Osteocyte (in vitro differentiated cells): ENCODE measurements around the gene PCP4L1. TPM values are rescaled to one million over a fixed set of nuclear protein-coding genes. Genes with fewer than 3 reads are reported as not detected.

ENCODE experiments used
- DNase-seq: peaks from one replicate; pipeline ENCODE4 v3.0.0; 2021; ENCODE audit warnings: mixed read lengths; ENCODE audit not compliant: unreplicated experiment; ENCODE audit errors: extremely low spot score
- H3K27ac Mint-ChIP-seq: one replicate; pipeline ENCODE4 v1.8.0; 2021; ENCODE audit warnings: mild to moderate bottlenecking, mixed read lengths; ENCODE audit not compliant: unreplicated experiment
- H3K27me3 Mint-ChIP-seq: one replicate; pipeline ENCODE4 v1.8.0; 2021; ENCODE audit warnings: mixed read lengths; ENCODE audit not compliant: unreplicated experiment
- H3K36me3 Mint-ChIP-seq: one replicate; pipeline ENCODE4 v1.8.0; 2021; ENCODE audit warnings: mixed read lengths; ENCODE audit not compliant: unreplicated experiment
- H3K4me1 Mint-ChIP-seq: one replicate; pipeline ENCODE4 v1.8.0; 2021; ENCODE audit warnings: mixed read lengths; ENCODE audit not compliant: unreplicated experiment
- H3K4me3 Mint-ChIP-seq: one replicate; pipeline ENCODE4 v1.8.0; 2021; ENCODE audit warnings: mild to moderate bottlenecking, moderate library complexity, mixed read lengths; ENCODE audit not compliant: unreplicated experiment
- H3K9me3 Mint-ChIP-seq: one replicate; pipeline ENCODE4 v1.8.0; 2021; ENCODE audit warnings: mixed read lengths; ENCODE audit not compliant: unreplicated experiment
- total RNA-seq: library from RNA; stranded (reverse); gene quantifications from 2 replicates; pipeline ENCODE4 v1.2.1, GENCODE V29; 2021
- TF ChIP-seq, protein P1 (sequence below): fragments of 200-600 bp; sonication (generic); IDR thresholded peaks from 2 replicates; pipeline ENCODE4 v1.5.0; 2021; ENCODE audit warnings: antibody characterized with exemption, mild to moderate bottlenecking, moderate library complexity

PCP4L1 gene
- total RNA-seq, 1 donor from 2014 or later, result not detected

DNA sequence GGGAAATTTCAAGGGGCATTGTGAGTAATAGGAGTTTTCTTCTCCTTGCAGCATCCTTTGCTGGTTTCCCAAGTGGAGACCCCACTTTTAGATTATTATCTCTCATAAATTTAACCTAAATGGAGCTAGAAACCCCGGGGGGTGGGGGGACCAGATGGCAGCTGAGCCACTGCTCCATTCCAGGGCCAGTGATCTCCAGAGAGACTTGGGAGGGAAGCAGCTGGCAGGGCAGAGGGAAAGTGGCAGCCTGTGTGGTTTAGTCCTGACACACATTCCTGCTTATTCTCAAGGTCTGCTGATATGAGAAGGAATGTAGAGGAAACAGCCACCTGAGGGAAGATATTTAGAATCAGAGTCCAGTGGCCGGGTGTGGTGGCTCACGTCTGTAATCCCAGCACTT is 16.3 kb downstream of the PCP4L1 start:
- TF ChIP-seq, protein P1, sequence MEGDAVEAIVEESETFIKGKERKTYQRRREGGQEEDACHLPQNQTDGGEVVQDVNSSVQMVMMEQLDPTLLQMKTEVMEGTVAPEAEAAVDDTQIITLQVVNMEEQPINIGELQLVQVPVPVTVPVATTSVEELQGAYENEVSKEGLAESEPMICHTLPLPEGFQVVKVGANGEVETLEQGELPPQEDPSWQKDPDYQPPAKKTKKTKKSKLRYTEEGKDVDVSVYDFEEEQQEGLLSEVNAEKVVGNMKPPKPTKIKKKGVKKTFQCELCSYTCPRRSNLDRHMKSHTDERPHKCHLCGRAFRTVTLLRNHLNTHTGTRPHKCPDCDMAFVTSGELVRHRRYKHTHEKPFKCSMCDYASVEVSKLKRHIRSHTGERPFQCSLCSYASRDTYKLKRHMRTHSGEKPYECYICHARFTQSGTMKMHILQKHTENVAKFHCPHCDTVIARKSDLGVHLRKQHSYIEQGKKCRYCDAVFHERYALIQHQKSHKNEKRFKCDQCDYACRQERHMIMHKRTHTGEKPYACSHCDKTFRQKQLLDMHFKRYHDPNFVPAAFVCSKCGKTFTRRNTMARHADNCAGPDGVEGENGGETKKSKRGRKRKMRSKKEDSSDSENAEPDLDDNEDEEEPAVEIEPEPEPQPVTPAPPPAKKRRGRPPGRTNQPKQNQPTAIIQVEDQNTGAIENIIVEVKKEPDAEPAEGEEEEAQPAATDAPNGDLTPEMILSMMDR, result no peak
- H3K36me3 Mint-ChIP-seq, result no peaks in the 10 kb centered on the region
- DNase-seq, result no peak
- no peak overlapping the region for H3K4me3 Mint-ChIP-seq
- H3K4me1 Mint-ChIP-seq, result no peaks in the 10 kb centered on the region
- H3K27me3 Mint-ChIP-seq, result peaks cover 60% of the 10 kb centered on the region
- H3K9me3 Mint-ChIP-seq, result no peaks in the 10 kb centered on the region
- H3K27ac Mint-ChIP-seq, result no peak overlapping the region

DNA sequence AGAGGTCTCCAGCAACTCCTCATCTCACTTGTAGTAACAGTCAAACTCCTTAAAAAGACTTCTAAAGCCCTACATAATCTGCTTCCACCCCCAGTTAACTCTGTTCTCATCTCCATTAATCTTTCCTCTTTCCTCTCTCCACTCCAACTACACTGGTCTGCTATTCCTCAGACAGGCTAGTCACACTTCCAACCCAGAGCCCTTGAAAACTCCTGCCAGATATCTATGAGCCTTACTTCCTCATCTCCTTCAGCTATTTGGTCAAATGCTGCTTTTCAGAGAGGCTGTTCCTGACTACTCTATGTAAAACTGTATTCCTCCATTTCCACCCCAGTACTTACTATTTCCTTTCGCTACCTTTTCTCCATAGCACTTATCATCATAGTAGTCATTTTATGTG is 24.4 kb downstream of the PCP4L1 start:
- Mint-ChIP-seq H3K4me1 (no peaks in the 10 kb centered on the region), H3K27me3 (peaks cover 68% of the 10 kb centered on the region)

DNA sequence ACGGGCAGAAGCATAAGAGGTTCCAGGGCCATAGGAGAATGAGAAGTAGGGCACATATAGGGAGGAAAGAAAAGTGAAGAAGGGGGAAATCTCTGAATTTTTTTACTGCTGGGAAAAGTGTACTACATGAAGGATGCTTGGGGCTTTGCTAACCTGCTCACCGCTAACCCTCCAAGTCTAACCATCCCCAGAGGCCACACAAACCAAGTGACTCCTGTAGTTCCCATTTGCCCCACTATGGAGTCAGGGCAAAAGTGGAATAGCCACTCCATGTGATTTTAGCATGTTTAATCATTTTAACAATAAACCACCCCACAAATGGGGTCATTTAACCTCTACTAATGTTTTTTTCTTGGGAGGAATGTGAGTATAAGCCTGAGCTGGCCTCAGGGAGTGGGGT is 26.6 kb downstream of the PCP4L1 start:
- no peak for DNase-seq
- Mint-ChIP-seq H3K27ac (no peak overlapping the region), H3K36me3 (no peaks in the 10 kb centered on the region), H3K4me1 (no peaks in the 10 kb centered on the region), H3K27me3 (peaks cover 57% of the 10 kb centered on the region), H3K4me3 (no peak overlapping the region), H3K9me3 (no peaks in the 10 kb centered on the region)
- TF ChIP-seq, protein P1, result no peak

More for the DNA sequence above, 24.4 kb downstream of the PCP4L1 start:
- no peaks in the 10 kb centered on the region for H3K9me3 Mint-ChIP-seq
- TF ChIP-seq, protein P1, result no peak
- H3K4me3 Mint-ChIP-seq, result no peak overlapping the region
- DNase-seq, result no peak
- H3K27ac Mint-ChIP-seq, result no peak overlapping the region
- H3K36me3 Mint-ChIP-seq, result no peaks in the 10 kb centered on the region

DNA sequence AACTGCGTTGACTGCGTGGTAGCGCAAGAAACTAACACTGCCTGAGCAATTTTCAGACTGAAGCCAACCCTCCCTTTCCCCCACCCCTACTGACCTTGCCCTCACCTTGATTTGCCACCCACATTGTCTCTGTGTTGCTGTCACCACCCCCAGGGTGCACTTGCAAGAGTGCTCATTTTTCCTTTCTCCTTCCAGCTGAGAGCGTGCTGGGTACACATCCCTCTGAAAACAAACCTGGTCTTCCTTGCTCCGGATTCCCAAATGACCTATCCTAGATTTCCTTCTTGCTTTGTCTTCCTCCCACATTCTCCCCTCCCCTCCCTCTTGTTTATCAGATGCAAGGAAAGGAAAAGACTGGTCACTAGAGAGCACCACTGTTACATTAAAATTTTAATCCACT is 27.0 kb downstream of the PCP4L1 start:
- Mint-ChIP-seq H3K4me3 (no peak overlapping the region), H3K4me1 (no peaks in the 10 kb centered on the region), H3K9me3 (no peaks in the 10 kb centered on the region), H3K27me3 (peaks cover 54% of the 10 kb centered on the region), H3K36me3 (no peaks in the 10 kb centered on the region), H3K27ac (no peak overlapping the region)
- no peak for DNase-seq
- TF ChIP-seq, protein P1, result no peak

DNA sequence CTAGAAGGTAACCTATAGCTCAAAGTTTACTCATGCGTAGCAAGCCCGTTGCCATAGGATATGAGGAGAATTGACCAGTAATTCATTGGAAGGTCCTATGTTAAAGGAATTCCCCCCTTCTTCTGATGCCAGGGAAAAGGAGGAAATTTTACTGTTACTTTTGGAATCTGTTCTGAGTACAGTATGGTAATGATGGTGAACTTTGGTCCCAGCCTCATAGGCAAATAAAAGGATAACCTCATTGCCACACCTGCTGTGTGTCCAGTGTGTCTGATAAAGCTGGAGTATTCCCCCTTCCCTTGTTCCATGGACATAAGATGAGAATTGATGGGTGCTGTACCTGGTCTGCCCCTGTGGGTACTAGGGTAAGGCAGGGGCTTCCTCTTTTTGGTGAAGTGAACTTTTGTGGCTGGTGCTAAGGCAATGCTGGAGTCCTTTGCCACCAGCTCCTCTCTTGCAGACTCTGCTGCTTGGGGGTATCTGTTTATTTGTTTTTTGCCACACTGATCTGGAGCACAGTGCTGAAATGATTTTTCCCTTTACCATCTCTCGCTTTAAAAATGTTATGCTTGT is 29.0 kb downstream of the PCP4L1 start:
- no peak for DNase-seq
- Mint-ChIP-seq H3K27me3 (peaks cover 51% of the 10 kb centered on the region), H3K4me3 (no peak overlapping the region), H3K27ac (no peak overlapping the region), H3K36me3 (no peaks in the 10 kb centered on the region), H3K4me1 (no peaks in the 10 kb centered on the region), H3K9me3 (no peaks in the 10 kb centered on the region)
- TF ChIP-seq, protein P1, result no peak
